OCI-LY7 (cell line): Measurements from ENCODE around the gene CMSS1. TPM values are rescaled to one million over a fixed set of nuclear protein-coding genes. Genes with fewer than 3 reads are reported as not detected.

Source experiments
- BruUV-seq: library from RNA; stranded (reverse); fragments of 400-500 nt; replicated peaks from 2 replicates; lab custom pipeline; 2021; lab: Mats Ljungman, UMichigan
- CTCF ChIA-PET: fragments of 300-600 bp; sonication (Branson Sonifier 250); formaldehyde crosslinking; loops from one replicate; lab custom pipeline; 2022; ENCODE audit warnings: antibody characterized with exemption; ENCODE audit not compliant: unreplicated experiment; lab: Charles Lee
- POLR2A ChIA-PET: fragments of 300-600 bp; sonication (Branson Sonifier 250); formaldehyde crosslinking; loops from one replicate; lab custom pipeline; 2022; ENCODE audit warnings: antibody characterized with exemption; lab: Charles Lee
- DNase-seq: peaks from one replicate; pipeline ENCODE4 v3.0.0-alpha.2; 2015; ENCODE audit warnings: low spot score
- H2AFZ ChIP-seq: fragments of 200-600 bp; sonication (generic), shearing (Covaris generic); 2 replicates; pipeline ENCODE4 v1.6.1; 2014; ENCODE audit warnings: mild to moderate bottlenecking, antibody characterized with exemption, low read length, moderate library complexity
- H3K27ac ChIP-seq: fragments of 200-600 bp; sonication (generic); 2 replicates; pipeline ENCODE4 v1.5.1; 2014; ENCODE audit warnings: mixed run types, low read depth, mild to moderate bottlenecking, moderate library complexity, low read length, inconsistent platforms; ENCODE audit not compliant: poor library complexity, severe bottlenecking
- H3K36me3 ChIP-seq: fragments of 200-600 bp; sonication (generic); 2 replicates; pipeline ENCODE4 v1.6.1; 2014; ENCODE audit warnings: mild to moderate bottlenecking, antibody characterized with exemption, low read length, moderate library complexity, mixed read lengths; ENCODE audit not compliant: insufficient read depth
- H3K4me1 ChIP-seq: fragments of 200-600 bp; sonication (generic); 2 replicates; pipeline ENCODE4 v1.5.1; 2014; ENCODE audit warnings: mild to moderate bottlenecking, low read length; ENCODE audit not compliant: insufficient read depth, poor library complexity, severe bottlenecking
- H3K4me2 ChIP-seq: fragments of 200-600 bp; sonication (generic); 2 replicates; pipeline ENCODE4 v1.6.1; 2014; ENCODE audit warnings: mild to moderate bottlenecking, low read length
- H3K4me3 ChIP-seq: fragments of 200-600 bp; sonication (generic); 2 replicates; pipeline ENCODE4 v1.5.1; 2014; ENCODE audit warnings: mild to moderate bottlenecking, low read depth, low read length; ENCODE audit not compliant: poor library complexity, severe bottlenecking
- H3K79me2 ChIP-seq: fragments of 200-600 bp; sonication (generic); 2 replicates; pipeline ENCODE4 v1.6.1; 2016; ENCODE audit warnings: low read depth, mild to moderate bottlenecking, low read length, moderate library complexity, mixed read lengths; ENCODE audit not compliant: insufficient read depth
- H3K9me2 ChIP-seq: fragments of 200-600 bp; sonication (generic); 2 replicates; pipeline ENCODE4 v1.6.1; 2016; ENCODE audit warnings: mild to moderate bottlenecking, low read length, mixed read lengths; ENCODE audit not compliant: insufficient read depth
- H3K9me3 ChIP-seq: fragments of 200-600 bp; sonication (generic); 2 replicates; pipeline ENCODE4 v1.6.1; 2014; ENCODE audit warnings: mild to moderate bottlenecking, mixed run types, low read length, mixed read lengths
- H4K20me1 ChIP-seq: fragments of 200-600 bp; sonication (generic); 2 replicates; pipeline ENCODE4 v1.6.1; 2014; ENCODE audit warnings: mild to moderate bottlenecking, antibody characterized with exemption, low read length, moderate library complexity, mixed read lengths; ENCODE audit not compliant: insufficient read depth
- CTCF ChIP-seq: fragments of 200-600 bp; sonication (generic); conservative IDR thresholded peaks from 2 replicates; pipeline ENCODE4 v1.5.1; 2014; ENCODE audit warnings: mild to moderate bottlenecking, antibody characterized with exemption, low read length, moderate library complexity, mixed read lengths
- EZH2phosphoT487 ChIP-seq: fragments of 200-600 bp; sonication (generic); IDR thresholded peaks from 2 replicates; pipeline ENCODE4 v1.6.1; 2018; ENCODE audit warnings: low read depth, borderline replicate concordance, mild to moderate bottlenecking, mixed run types, antibody characterized with exemption, low read length, moderate library complexity, mixed read lengths
- intact Hi-C: fragments of 100-400 bp; cut with micrococcal nuclease; formaldehyde crosslinking; loops from one replicate; pipeline ENCODE4 v1.10.0; 2022; ENCODE audit not compliant: unreplicated experiment
- total RNA-seq, 2 experiments: library from RNA; depleted of rRNA in 1 of 2; stranded (reverse); fragments of >200 nt in 1 of 2; shearing (Covaris generic) in 1 of 2; gene quantifications; 2 replicates each; pipeline ENCODE4 v1.2.3, GENCODE V29; 2014 to 2022

The CMSS1 gene
- total RNA-seq, 2 experiments from 2014 or later, result 25.7 to 46.6 TPM

DNA sequence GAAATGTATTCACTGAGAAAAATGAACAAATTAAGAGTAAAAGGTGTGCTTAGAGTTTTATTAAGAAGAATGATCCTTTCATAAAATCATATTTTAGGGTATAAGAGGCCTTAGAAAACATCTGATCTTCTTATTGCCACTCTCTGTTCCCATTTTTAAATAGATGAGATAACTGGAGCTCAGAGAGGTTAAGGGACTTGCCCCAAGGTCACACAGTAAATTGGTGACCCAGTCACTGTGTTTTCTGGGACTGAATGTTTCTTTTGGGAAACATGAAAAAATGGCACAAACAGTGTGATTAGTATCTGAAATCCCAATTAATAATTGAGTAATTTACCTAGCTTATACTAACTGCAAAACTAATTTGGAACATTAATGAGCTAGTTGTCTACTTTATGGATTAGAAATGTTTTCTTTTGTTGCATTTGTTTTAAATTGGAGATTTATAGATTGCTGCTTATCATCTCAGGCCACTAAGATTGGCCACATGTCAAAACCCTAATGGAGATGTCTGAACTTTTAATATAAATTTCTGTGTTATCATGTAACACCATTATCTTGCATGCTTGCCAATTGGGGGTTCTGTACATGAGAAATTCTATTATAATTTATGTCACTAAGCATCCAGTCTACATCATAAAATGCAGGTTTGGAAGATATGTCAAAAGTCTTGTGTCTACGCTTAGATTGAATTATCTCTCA is 64.9 kb downstream of the CMSS1 start:
- Histone ChIP-seq H3K27ac (no peak overlapping the region), H4K20me1 (peaks cover 5% of the 10 kb centered on the region; the same call in 1 of the 2 replicates), H3K4me1 (no peaks in the 10 kb centered on the region), H3K36me3 (no peaks in the 10 kb centered on the region), H3K4me2 (no peak overlapping the region), H2AFZ (no peak overlapping the region), H3K9me2 (no peaks in the 10 kb centered on the region), H3K9me3 (no peaks in the 10 kb centered on the region), H3K79me2 (no peaks in the 10 kb centered on the region), H3K4me3 (no peak overlapping the region)
- ChIA-PET CTCF (no interaction called here), POLR2A (interaction anchor here (0.6 to 0.9 kb wide), 3 partner anchors 11 to 409 kb away, joined by 3 to 4 read pairs (median 4); no protein-coding TSS in a partner anchor)
- intact Hi-C loops, result no loop called here
- TF ChIP-seq CTCF (no peak), EZH2phosphoT487 (no peak)
- DNase-seq, result no peak
- BruUV-seq, result no TSS peak

DNA sequence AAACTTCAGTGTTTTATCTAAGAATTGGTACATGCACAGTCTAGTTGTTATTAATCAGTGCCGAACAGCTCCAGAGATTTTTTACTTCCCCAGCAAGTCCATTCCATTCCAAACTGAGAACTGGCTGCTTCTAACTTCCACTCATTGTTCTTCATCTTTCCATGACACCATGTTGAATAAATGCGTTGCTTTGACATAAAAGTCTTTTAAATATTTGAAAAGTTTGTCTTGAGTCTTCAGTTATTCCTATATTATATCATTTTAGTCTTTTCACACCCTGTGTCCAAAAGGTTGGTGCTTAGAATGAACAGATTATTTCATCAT is 65.4 kb downstream of the CMSS1 start:
- no peak for DNase-seq
- Histone ChIP-seq H3K9me2 (no peaks in the 10 kb centered on the region), H3K9me3 (no peaks in the 10 kb centered on the region), H3K4me2 (no peak overlapping the region), H3K79me2 (no peaks in the 10 kb centered on the region), H3K4me3 (no peak overlapping the region), H3K27ac (no peak overlapping the region), H3K4me1 (no peaks in the 10 kb centered on the region), H3K36me3 (no peaks in the 10 kb centered on the region), H4K20me1 (peaks cover 5% of the 10 kb centered on the region; the same call in 1 of the 2 replicates), H2AFZ (no peak overlapping the region)
- TF ChIP-seq CTCF, result no peak
- no peak for TF ChIP-seq EZH2phosphoT487
- intact Hi-C loops, result no loop called here
- no TSS peak for BruUV-seq
- CTCF ChIA-PET, result no interaction called here
- POLR2A ChIA-PET, result interaction anchor here (0.6 to 0.9 kb wide), 2 partner anchors 12 kb away, joined by 3 to 4 read pairs; no protein-coding TSS in a partner anchor

DNA sequence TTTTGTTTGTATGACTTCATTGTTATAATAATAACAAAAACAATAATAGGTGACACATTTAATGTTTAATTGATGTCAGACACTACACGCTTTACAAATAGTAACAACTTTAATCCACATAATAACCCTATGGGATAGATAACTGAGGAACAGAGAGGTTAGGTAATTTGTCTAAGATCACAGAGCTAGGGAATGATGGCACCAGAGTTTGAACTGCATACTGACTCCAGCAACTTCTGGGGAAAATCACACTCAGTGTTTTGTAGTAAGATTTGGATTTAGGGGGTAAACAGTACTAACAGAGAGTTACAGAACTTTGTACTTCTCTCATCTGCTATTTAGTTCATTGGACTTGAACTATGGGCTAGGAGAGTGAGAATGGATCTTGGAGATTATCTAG is 66.0 kb downstream of the CMSS1 start:
- POLR2A ChIA-PET, result interaction anchor here (1.1 kb wide), 1 partner anchor 15 kb away, joined by 3 read pairs; no protein-coding TSS in a partner anchor

More for the DNA sequence above, 66.0 kb downstream of the CMSS1 start:
- Histone ChIP-seq H3K27ac (no peak overlapping the region), H3K4me1 (no peaks in the 10 kb centered on the region), H3K4me2 (no peak overlapping the region), H4K20me1 (peaks cover 5% of the 10 kb centered on the region; the same call in 1 of the 2 replicates), H3K9me2 (no peaks in the 10 kb centered on the region), H3K79me2 (no peaks in the 10 kb centered on the region), H3K36me3 (no peaks in the 10 kb centered on the region), H2AFZ (no peak overlapping the region), H3K4me3 (no peak overlapping the region), H3K9me3 (no peaks in the 10 kb centered on the region)
- no peak for DNase-seq
- intact Hi-C loops, result no loop called here
- CTCF ChIA-PET, result no interaction called here
- TF ChIP-seq CTCF, result no peak
- no peak for TF ChIP-seq EZH2phosphoT487
- no TSS peak for BruUV-seq
